ENCODE results near the gene TRIM44. TPM values are rescaled to one million over a fixed set of nuclear protein-coding genes. Genes with fewer than 3 reads are reported as not detected.

The TRIM44 gene
- total RNA-seq, 4 donors from 2014 or later, result 35.6 to 70.6 (median 43.2) TPM

DNA sequence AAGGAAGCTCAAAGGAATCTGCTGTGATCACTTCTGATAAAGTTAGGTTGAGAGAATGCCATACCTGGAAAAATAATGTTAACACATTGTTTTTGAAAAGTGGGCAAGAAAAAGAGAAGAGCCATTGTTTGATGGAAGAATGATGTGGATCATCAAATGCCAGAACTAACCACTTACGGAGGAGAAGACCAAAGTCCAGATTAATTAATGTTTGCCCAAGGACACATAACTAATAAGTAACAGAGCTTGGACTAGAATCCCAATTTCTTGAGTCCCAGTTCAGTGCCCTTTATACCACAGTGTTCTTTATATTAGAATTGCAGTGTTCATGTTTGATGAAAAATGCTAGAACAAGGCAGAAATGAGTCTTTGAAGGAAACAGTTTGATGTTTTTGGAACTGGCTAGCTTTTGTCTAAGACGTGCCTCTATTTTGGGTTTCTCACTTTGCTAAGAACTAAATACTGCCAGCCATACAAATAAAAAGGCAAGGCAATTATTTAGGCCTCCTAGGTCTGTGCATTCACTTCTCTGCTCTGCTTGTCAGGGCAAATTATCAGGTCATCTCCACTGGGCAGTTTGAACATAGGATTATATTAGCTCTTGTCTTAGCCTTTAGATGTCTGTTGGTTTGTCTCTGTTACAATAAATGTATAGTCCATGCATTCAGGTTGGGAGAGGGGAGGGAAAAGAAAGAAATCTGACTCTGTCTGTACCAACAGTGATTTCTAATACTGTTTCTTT, 72.3 kb downstream of the TRIM44 start:
- no peak overlapping the region for H3K4me3 ChIP-seq
- peaks cover 0 to 6% (median 0%) of the 10 kb centered on the region in 3 donors for H3K4me1 ChIP-seq
- ATAC-seq, result no peak
- H3K36me3 ChIP-seq, result peaks cover 0 to 57% of the 10 kb centered on the region in 2 donors
- H3K27me3 ChIP-seq, result no peaks in the 10 kb centered on the region
- WGBS, 2 donors (ENCODE audit: low coverage in 1 of 2), result 42 to 85% methylated on average over 2 of the region's 2 CpGs
- H3K27ac ChIP-seq, result no peak overlapping the region
- H3K9me3 ChIP-seq, result peaks cover 0 to 13% (median 0%) of the 10 kb centered on the region in 3 donors
- TF ChIP-seq EP300 (IDR thresholded peaks at IDR 0.05), result no peak
- TF ChIP-seq POLR2A (IDR thresholded peaks at IDR 0.05), result no peak
- no peak for TF ChIP-seq CTCF (IDR thresholded peaks at IDR 0.05)
- TF ChIP-seq POLR2AphosphoS5 (IDR thresholded peaks at IDR 0.05), result no peak

GRCh38 chr11:35735411-35735810, 72.8 kb downstream of the TRIM44 start:
- H3K9me3 ChIP-seq, result peaks cover 0 to 8% (median 0%) of the 10 kb centered on the region in 3 donors
- H3K4me1 ChIP-seq, result peaks cover 0 to 6% (median 0%) of the 10 kb centered on the region in 3 donors
- 63 to 80% methylated on average over 2 of the region's 2 CpGs for WGBS, 2 donors (ENCODE audit: low coverage in 1 of 2)
- peaks cover 0 to 52% of the 10 kb centered on the region in 2 donors for H3K36me3 ChIP-seq
- H3K27ac ChIP-seq, result no peak overlapping the region
- no peak overlapping the region for H3K4me3 ChIP-seq
- no peaks in the 10 kb centered on the region for H3K27me3 ChIP-seq
- TF ChIP-seq POLR2A (IDR thresholded peaks at IDR 0.05), result no peak
- no peak for TF ChIP-seq POLR2AphosphoS5 (IDR thresholded peaks at IDR 0.05)
- TF ChIP-seq CTCF (IDR thresholded peaks at IDR 0.05), result no peak
- TF ChIP-seq EP300 (IDR thresholded peaks at IDR 0.05), result no peak
- ATAC-seq, result no peak

DNA sequence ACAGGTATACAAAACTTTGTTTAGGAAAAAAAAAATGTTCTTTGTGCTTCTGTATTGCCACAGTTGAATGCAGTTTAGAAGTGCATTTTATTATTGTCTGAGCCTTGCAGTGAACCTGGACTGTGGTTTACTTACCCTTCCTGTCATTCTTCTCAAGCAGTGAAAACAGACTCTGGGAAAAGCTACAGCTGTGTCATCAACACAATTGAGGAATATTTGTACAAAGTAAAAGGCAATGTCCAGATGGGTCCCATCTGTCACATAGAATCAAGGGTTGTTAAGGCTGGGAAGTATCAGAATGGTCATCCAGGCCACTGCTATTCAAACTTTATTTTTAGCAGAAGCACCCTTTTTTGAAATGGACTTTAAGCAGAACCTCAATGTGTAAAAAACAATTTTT, 73.3 kb downstream of the TRIM44 start:
- peaks cover 0 to 3% (median 0%) of the 10 kb centered on the region in 3 donors for H3K9me3 ChIP-seq
- TF ChIP-seq POLR2AphosphoS5 (IDR thresholded peaks at IDR 0.05) (no peak), EP300 (IDR thresholded peaks at IDR 0.05) (no peak), CTCF (IDR thresholded peaks at IDR 0.05) (no peak), POLR2A (IDR thresholded peaks at IDR 0.05) (no peak)
- peaks cover 0 to 48% of the 10 kb centered on the region in 2 donors for H3K36me3 ChIP-seq

DNA sequence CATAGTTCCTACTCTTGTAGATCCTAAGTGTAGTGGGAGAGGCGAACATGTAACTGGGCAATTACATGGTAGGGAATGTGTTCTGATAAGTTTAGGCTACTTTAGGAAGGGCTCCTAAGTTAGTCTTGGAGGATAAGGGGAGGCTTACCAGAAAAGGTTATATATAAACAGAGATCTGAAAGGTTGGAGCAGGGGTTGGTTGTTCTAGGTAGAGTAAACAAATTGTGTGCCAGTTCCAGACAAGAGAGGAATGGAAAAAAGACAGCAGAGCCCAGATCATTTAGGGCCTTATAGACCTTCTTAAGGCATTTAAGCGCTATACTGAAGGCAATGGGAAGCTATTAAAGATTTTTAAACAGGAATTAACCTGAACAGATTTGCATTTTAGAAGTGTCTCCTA, 74.4 kb downstream of the TRIM44 start:
- WGBS, 2 donors (ENCODE audit: low coverage in 1 of 2), result 100% methylated on average over 1 of the region's 2 CpGs
- Histone ChIP-seq H3K27ac (no peak overlapping the region), H3K27me3 (no peaks in the 10 kb centered on the region), H3K4me3 (no peak overlapping the region), H3K36me3 (peaks cover 0 to 47% of the 10 kb centered on the region in 2 donors), H3K9me3 (no peaks in the 10 kb centered on the region), H3K4me1 (peaks cover 0 to 6% (median 0%) of the 10 kb centered on the region in 3 donors)
- no peak for ATAC-seq
- no peak for TF ChIP-seq EP300 (IDR thresholded peaks at IDR 0.05)
- no peak for TF ChIP-seq POLR2AphosphoS5 (IDR thresholded peaks at IDR 0.05)
- TF ChIP-seq CTCF (IDR thresholded peaks at IDR 0.05), result no peak
- no peak for TF ChIP-seq POLR2A (IDR thresholded peaks at IDR 0.05)

More for the DNA sequence above, 73.3 kb downstream of the TRIM44 start:
- peaks cover 0 to 6% (median 0%) of the 10 kb centered on the region in 3 donors for H3K4me1 ChIP-seq
- no peaks in the 10 kb centered on the region for H3K27me3 ChIP-seq
- no peak overlapping the region for H3K4me3 ChIP-seq
- H3K27ac ChIP-seq, result no peak overlapping the region
- ATAC-seq, result no peak
